DMS 273 (cell line): ENCODE measurements around the gene PRORP.
"Not testable (repeated sequence)": the region's sequence is repeated elsewhere in the genome, so short reads cannot be mapped to it uniquely, and the experiment has no call there.

Experiments
- DNase-seq: peaks from one replicate; lab custom pipeline; 2025; ENCODE audit not compliant: unreplicated experiment; lab: John Stamatoyannopoulos, UW

Gene PRORP

GRCh38 chr14:35134329-35135123 is 12.2 kb downstream of the PRORP start:
- no peak for DNase-seq

GRCh38 chr14:35138585-35138984 is 16.2 kb downstream of the PRORP start:
- peak; percentile 17 for DNase-seq

GRCh38 chr14:35140718-35141581 is 18.6 kb downstream of the PRORP start:
- DNase-seq = peak; percentile 59

DNA sequence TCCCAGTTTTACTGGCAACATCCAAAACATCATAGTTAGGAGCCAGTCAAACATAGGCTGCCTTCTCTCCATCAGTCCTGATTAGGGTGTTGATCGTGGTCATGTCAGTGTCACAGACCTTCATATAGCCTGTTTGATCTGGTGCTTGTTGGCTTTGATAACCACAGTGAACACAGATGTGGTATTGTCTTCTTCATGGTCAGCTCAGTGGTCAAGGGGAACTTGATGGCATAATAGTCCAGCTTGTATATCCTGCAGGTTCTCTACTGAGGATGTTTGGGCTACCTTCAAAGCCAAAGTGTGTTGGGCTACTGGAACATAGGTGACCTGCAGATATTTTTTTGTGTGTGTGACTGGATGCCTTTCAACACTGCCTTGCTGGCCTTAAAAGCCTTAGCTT is 21.7 kb downstream of the PRORP start:
- no peak for DNase-seq

DNA sequence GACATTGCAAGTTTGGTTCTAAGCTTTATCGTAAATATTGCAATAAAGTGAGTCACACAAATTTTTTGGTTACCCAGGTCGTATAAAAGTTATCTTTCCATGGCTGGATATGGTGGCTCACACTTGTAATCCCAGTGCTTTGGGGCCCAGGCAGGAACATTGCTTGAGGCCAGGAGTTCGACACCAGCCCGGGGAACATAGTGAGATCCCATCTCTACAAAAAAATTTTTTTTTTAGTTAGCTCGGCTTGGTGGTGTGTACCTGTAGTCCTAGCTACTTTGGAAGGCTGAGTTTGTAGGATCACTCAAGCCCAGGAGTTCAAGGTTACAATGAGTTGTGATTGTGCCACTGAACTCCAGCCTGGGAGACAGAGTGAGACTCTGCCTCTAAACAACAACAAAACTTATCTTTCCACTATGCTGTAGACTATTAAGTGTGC is 24.4 kb downstream of the PRORP start:
- DNase-seq = no peak

DNA sequence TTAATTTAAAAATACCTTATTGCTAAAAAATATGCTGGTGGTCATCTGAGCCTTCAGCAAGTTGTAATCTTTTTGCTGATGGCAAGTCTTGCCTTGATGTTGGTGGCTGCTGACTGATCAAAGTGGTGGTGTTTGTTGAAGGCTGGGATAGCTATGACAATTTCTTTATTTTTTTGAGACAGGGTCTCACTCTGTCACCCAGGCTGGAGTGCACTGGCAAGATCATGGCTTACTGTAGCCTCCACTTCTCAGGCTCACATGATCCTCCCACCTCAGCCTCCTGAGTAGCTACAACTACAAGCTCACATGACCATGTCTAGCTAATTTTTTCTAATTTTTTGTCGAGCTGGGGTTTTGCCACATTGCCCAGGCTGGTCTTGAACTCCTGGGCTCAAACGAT is 24.8 kb downstream of the PRORP start:
- DNase-seq = no peak

DNA sequence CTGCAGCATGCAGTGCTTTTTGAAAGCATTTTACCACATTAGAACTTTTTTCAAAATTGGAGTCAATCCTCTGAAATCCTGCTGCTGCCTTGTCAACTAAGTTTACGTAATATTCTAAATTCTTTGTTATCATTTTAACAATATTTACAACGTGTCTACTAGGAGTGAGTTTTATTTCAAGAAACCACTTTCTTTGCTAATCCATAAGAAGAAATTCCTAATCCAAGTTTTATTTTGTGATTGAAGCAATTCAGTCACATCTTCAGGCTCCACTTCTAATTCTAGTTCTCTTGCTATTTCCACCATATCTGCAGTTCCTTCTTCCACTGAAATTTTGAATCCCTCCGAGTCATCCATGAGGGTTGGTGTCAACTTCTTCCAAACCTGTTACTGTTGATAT is 25.4 kb downstream of the PRORP start:
- DNase-seq = no peak

DNA sequence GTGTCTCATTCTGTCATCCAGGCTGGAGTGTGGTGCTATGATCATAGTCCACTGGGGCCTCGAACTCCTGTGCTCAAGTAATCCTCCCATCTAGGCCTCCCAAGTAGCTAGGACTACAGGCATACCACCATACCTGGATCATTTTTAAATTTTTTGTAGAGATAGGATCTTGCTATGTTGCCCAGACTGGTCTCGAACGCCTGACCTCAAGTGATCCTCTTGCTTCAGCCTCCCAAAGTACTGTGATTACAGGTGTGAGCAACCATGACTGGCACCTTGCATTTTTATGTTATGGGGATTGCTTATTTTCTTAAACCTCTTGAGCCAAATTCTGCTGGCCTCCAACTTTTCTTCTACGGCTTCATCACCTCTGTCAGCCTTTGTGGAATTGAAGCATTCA is 26.9 kb downstream of the PRORP start:
- DNase-seq = no peak

DNA sequence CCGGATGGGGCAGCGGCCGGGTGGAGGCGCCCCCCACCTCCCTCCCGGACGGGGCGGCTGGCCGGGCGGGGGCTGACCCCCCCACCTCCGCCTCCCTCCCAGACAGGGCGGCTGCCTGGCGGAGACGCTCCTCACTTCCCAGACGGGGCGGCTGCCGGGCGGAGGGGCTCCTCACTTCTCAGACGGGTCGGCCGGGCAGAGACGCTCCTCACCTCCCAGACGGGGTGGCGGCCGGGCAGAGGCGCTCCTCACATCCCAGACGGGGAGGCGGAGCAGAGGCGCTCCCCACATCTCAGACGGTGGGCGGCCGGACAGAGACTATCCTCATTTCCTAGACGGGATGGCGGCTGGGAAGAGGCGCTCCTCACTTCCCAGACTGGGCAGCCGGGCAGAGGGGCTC is 30.2 kb downstream of the PRORP start:
- DNase-seq = not testable (repeated sequence)

- DNase-seq = no peak
Measured at GRCh38 chr14:35154016-35154415, 31.7 kb downstream of the PRORP start.

DNA sequence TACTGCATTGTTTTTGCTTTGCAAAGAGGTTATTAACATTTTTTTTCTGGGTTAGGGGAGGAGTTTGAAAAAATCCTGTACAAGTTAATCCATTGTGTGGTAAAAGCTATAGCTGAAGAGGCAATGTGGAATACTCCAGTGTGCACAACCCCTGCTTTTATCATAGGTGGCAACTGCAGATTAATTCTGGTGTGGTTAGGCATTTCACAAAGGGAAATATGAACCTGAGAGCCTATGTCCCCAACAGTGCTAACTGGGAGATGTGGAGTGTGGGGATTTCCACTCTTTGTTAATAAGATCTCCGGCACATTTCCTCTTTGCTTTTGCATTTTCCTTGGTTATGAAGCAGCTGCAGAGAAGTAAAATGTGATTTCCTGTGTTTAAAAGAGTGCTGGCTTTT is 33.6 kb downstream of the PRORP start:
- DNase-seq = no peak

GRCh38 chr14:35158491-35158890 is 36.1 kb downstream of the PRORP start:
- no peak for DNase-seq

- DNase-seq = no peak
Measured at GRCh38 chr14:35158951-35159653, 36.8 kb downstream of the PRORP start.

- no peak for DNase-seq
Measured at GRCh38 chr14:35159742-35160409, 37.5 kb downstream of the PRORP start.

- DNase-seq = no peak
Measured at GRCh38 chr14:35161231-35161630, 38.9 kb downstream of the PRORP start.

- DNase-seq = no peak
Measured at GRCh38 chr14:35163384-35163783, 41.0 kb downstream of the PRORP start.

- no peak for DNase-seq
Measured at GRCh38 chr14:35164849-35165248, 42.5 kb downstream of the PRORP start.

DNA sequence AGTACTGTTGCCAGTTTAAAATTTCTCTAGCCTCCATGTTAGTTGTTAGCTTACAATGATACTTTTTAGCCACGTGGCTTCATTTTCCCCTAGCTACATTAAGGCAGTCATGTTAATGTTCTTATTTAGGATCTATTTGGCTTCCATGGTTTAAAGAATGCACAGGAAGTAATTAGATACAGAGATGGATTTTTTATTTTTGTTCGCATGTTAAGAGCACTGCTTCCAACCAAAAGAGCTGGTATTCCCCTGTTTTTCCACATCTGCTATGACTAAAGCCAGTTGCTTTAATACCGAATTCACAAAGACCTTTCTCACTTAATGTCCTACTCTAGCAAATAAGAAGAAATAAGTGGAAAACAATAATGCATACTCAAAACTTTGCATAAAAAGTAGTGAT is 45.1 kb downstream of the PRORP start:
- no peak for DNase-seq
